ENCODE data around the gene SERTAD1. TPM values are rescaled to one million over a fixed set of nuclear protein-coding genes. Genes with fewer than 3 reads are reported as not detected.

Gene SERTAD1
- total and polyA plus RNA-seq, 12 donors, result 6.3 to 35.8 (median 9.4) TPM

DNA sequence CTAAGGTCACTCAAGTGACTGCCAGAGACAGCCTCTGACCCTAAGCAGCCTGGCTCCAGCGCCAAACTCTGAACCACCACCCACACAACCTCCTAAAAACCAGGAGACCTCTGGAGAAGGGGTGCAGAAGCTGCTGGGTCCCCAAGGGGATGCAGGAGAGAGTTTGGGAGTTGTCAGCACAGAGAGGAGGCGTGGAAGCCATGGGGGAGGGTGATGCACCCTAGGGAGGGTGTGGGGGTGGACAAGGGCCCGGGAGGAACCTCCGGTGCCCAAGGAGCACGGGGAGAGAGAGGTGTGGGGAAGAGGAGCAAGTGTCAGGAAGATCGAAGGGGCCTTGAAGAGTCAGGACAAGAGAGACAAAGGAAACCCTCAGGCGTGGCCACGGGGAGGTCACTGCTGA is 33.7 kb downstream of the SERTAD1 start:
- ATAC-seq (no peak), DNase-seq (no peak)
- no peak overlapping the region for H3K27ac ChIP-seq
- TF ChIP-seq, protein P1, sequence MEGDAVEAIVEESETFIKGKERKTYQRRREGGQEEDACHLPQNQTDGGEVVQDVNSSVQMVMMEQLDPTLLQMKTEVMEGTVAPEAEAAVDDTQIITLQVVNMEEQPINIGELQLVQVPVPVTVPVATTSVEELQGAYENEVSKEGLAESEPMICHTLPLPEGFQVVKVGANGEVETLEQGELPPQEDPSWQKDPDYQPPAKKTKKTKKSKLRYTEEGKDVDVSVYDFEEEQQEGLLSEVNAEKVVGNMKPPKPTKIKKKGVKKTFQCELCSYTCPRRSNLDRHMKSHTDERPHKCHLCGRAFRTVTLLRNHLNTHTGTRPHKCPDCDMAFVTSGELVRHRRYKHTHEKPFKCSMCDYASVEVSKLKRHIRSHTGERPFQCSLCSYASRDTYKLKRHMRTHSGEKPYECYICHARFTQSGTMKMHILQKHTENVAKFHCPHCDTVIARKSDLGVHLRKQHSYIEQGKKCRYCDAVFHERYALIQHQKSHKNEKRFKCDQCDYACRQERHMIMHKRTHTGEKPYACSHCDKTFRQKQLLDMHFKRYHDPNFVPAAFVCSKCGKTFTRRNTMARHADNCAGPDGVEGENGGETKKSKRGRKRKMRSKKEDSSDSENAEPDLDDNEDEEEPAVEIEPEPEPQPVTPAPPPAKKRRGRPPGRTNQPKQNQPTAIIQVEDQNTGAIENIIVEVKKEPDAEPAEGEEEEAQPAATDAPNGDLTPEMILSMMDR (IDR thresholded peaks at IDR 0.05), result no peak
- H3K4me1 ChIP-seq, result peaks cover 0 to 6% (median 0%) of the 10 kb centered on the region in 9 donors
- H3K36me3 ChIP-seq, result no peaks in the 10 kb centered on the region
- WGBS, 2 donors, result 68 to 79% methylated on average over 8 of the region's 8 CpGs
- H3K27me3 ChIP-seq, result no peaks in the 10 kb centered on the region
- intact Hi-C loops (cut with DNase I), result no loop called here
- H3K4me3 ChIP-seq, result no peak overlapping the region
- no peaks in the 10 kb centered on the region for H3K9me3 ChIP-seq

DNA sequence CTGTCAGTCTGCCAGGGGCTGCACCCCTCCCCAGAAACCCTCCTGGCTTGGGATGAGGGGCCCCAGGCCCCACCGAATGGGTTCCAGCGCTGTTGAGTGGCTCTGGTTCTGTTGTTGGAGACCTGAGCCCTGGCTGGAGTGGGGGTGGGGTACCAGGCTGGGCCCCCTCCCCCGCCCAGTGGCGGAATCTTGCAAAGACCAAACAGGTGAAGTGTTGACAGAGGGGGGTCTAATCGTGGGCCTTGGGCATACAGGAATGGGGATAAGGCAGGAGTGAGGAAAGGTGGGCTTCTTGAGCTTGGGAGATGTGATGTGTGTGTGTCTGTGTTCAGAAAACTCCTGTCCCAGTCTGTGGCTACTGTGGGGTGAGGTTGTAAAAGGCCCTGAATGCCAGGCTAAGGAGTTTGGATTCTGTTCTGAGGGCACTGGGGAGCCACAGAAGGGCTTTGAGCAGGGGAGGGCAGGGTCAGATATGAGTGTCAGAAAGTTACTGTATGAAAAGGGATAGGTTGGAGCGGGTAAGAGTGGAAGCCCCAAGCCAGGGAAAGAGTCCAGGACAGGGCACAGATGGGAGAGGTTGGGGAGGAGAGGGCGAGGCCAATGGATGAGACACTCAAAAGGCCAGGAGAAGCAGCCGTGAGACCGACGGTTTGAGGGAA is 35.6 kb downstream of the SERTAD1 start, which contains the start of gene HIPK4:
Gene HIPK4, minus strand, starts transcription at position 98 of the 659 bp plus-strand sequence. CDS start 279 bp downstream, outside the sequence.
- Histone ChIP-seq H3K4me1 (peaks cover 0 to 6% (median 0%) of the 10 kb centered on the region in 9 donors), H3K27me3 (no peaks in the 10 kb centered on the region), H3K4me3 (no peak within 1 kb of the TSS), H3K27ac (no peak within 1 kb of the TSS), H3K9me3 (no peaks in the 10 kb centered on the region), H3K36me3 (no peaks in the 10 kb centered on the region)
- DNase-seq (no peak), ATAC-seq (no peak)
- intact Hi-C loops (cut with DNase I), result no loop called here
- 80 to 86% methylated on average over 10 of the region's 10 CpGs for WGBS, 2 donors
- TF ChIP-seq, protein P1 (IDR thresholded peaks at IDR 0.05), result no peak

DNA sequence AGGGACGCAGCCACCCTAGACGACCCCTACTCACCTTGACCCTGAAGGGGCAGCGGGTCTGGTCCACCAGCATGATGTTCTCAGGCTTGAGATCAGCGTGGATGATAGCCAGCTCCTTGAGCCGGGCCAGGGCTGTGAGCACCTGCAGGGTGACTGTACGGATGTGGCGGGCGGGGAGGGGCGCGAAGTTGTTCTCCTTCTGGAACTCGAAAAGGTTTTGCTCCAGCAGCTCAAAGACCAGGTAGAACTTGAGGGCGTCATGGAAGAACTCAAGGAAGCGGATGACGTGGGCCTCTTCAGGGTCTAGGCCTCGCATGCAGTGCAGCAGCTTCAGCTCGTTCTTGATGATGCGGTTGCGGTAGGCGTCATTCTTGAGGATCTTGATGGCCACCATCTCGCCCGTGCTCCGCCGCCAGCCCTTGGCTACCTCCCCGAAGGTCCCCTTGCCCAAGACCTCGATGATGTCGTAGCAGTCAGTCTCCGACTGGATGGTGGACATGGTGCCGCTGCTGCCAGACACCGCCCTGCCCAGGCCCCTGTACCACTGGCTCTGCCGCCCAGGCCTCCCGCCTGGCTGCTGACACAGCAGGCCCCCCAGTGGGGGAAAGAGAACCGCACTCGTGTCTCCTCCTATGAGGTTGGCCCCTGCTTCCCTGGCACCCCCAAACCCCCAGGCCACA is 36.2 kb downstream of the SERTAD1 start:
- TF ChIP-seq, protein P1 (IDR thresholded peaks at IDR 0.05), result no peak
- Histone ChIP-seq H3K27me3 (no peaks in the 10 kb centered on the region), H3K36me3 (no peaks in the 10 kb centered on the region), H3K4me3 (no peak overlapping the region), H3K4me1 (peaks cover 0 to 6% (median 0%) of the 10 kb centered on the region in 9 donors), H3K27ac (no peak overlapping the region), H3K9me3 (no peaks in the 10 kb centered on the region)
- no peak for DNase-seq
- 95 to 96% methylated on average over 33 of the region's 33 CpGs for WGBS, 2 donors
- ATAC-seq, result no peak
- intact Hi-C loops (cut with DNase I), result no loop called here

DNA sequence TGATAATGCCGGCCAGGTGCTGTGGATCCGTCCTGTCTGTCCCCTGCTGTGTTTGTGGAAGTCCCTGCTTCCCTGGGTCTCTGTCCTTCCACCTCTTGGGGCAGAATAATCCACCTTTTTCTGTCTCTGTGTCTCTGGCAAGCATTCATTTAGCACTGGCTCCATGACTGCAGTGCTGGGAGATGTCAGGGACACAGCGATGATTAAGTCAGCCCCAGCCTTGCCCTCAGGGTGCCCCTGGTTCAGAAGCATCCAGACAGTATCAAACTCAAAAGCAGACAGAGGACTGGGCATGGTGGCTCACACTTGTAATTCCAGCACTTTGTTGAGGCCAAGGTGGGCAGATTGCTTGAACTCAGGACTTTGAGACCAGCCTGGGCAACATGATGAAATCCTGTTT is 37.3 kb downstream of the SERTAD1 start:
- intact Hi-C loops (cut with DNase I), result no loop called here
- Histone ChIP-seq H3K36me3 (no peaks in the 10 kb centered on the region), H3K27me3 (no peaks in the 10 kb centered on the region), H3K9me3 (no peaks in the 10 kb centered on the region), H3K4me3 (no peak overlapping the region), H3K27ac (no peak overlapping the region), H3K4me1 (peaks cover 0 to 6% (median 0%) of the 10 kb centered on the region in 9 donors)
- ATAC-seq (no peak), DNase-seq (no peak)
- TF ChIP-seq, protein P1 (IDR thresholded peaks at IDR 0.05), result no peak
- 76% methylated on average over 3 of the region's 3 CpGs for WGBS, 2 donors
